Chondrocyte (in vitro differentiated cells): Measurements from ENCODE around the gene SNAP91. TPM values are rescaled to one million over a fixed set of nuclear protein-coding genes. Genes with fewer than 3 reads are reported as not detected.

ENCODE experiments used
- DNase-seq: peaks from one replicate; pipeline ENCODE4 v3.0.0; 2021; ENCODE audit warnings: mixed read lengths, low spot score
- H3K27ac Mint-ChIP-seq: one replicate; pipeline ENCODE4 v1.8.0; 2021; ENCODE audit warnings: mild to moderate bottlenecking, moderate library complexity, mixed read lengths; ENCODE audit not compliant: unreplicated experiment
- H3K27me3 Mint-ChIP-seq: 2 replicates; pipeline ENCODE4 v1.8.0; 2021; ENCODE audit warnings: low read depth, mixed read lengths
- H3K36me3 Mint-ChIP-seq: 2 replicates; pipeline ENCODE4 v1.8.0; 2021; ENCODE audit warnings: low read depth, mixed read lengths
- H3K4me1 Mint-ChIP-seq: 2 replicates; pipeline ENCODE4 v1.8.0; 2021; ENCODE audit warnings: low read depth, mild to moderate bottlenecking, mixed read lengths
- H3K4me3 Mint-ChIP-seq: one replicate; pipeline ENCODE4 v1.8.0; 2021; ENCODE audit warnings: mild to moderate bottlenecking, moderate library complexity, mixed read lengths; ENCODE audit not compliant: unreplicated experiment
- H3K9me3 Mint-ChIP-seq: 2 replicates; pipeline ENCODE4 v1.8.0; 2021; ENCODE audit warnings: low read depth, mixed read lengths
- CTCF ChIP-seq: fragments of 200-600 bp; sonication (generic); IDR thresholded peaks from 2 replicates; pipeline ENCODE4 v1.5.0; 2021; ENCODE audit warnings: antibody characterized with exemption, mild to moderate bottlenecking, moderate library complexity
- total RNA-seq: library from RNA; stranded (reverse); gene quantifications from 3 replicates; pipeline ENCODE4 v1.2.1, GENCODE V29; 2021

The SNAP91 gene
- total RNA-seq, 1 donor from 2014 or later = 0.20 TPM

GRCh38 chr6:83613378-83613777, 95.5 kb downstream of the SNAP91 start:
- no peaks in the 10 kb centered on the region for H3K4me1 Mint-ChIP-seq
- DNase-seq = no peak
- H3K36me3 Mint-ChIP-seq = no peaks in the 10 kb centered on the region
- H3K27me3 Mint-ChIP-seq = peaks cover 15% of the 10 kb centered on the region
- H3K27ac Mint-ChIP-seq = no peak overlapping the region
- no peak for TF ChIP-seq CTCF
- no peaks in the 10 kb centered on the region for H3K9me3 Mint-ChIP-seq
- no peak overlapping the region for H3K4me3 Mint-ChIP-seq

GRCh38 chr6:83609248-83609647, 99.7 kb downstream of the SNAP91 start:
- H3K4me1 Mint-ChIP-seq = no peaks in the 10 kb centered on the region
- no peak for TF ChIP-seq CTCF

GRCh38 chr6:83605517-83605916, 103.4 kb downstream of the SNAP91 start:
- no peak for DNase-seq
- no peak for TF ChIP-seq CTCF

More at GRCh38 chr6:83609248-83609647, 99.7 kb downstream of the SNAP91 start:
- peaks cover 15% of the 10 kb centered on the region for H3K27me3 Mint-ChIP-seq
- no peak overlapping the region for H3K27ac Mint-ChIP-seq
- DNase-seq = no peak
- no peak overlapping the region for H3K4me3 Mint-ChIP-seq
- H3K9me3 Mint-ChIP-seq = no peaks in the 10 kb centered on the region
- H3K36me3 Mint-ChIP-seq = no peaks in the 10 kb centered on the region

GRCh38 chr6:83603551-83603950, 105.3 kb downstream of the SNAP91 start:
- H3K27ac Mint-ChIP-seq = no peak overlapping the region
- no peak for TF ChIP-seq CTCF
- no peaks in the 10 kb centered on the region for H3K4me1 Mint-ChIP-seq
- no peak for DNase-seq
- H3K27me3 Mint-ChIP-seq = peaks cover 16% of the 10 kb centered on the region
- no peaks in the 10 kb centered on the region for H3K9me3 Mint-ChIP-seq
- no peaks in the 10 kb centered on the region for H3K36me3 Mint-ChIP-seq
- H3K4me3 Mint-ChIP-seq = no peak overlapping the region

More at GRCh38 chr6:83605517-83605916, 103.4 kb downstream of the SNAP91 start:
- Mint-ChIP-seq H3K27ac (no peak overlapping the region), H3K4me3 (no peak overlapping the region), H3K9me3 (no peaks in the 10 kb centered on the region), H3K4me1 (no peaks in the 10 kb centered on the region), H3K27me3 (peaks cover 19% of the 10 kb centered on the region), H3K36me3 (no peaks in the 10 kb centered on the region)

GRCh38 chr6:83601119-83601518, 107.8 kb downstream of the SNAP91 start:
- no peaks in the 10 kb centered on the region for H3K9me3 Mint-ChIP-seq
- H3K4me3 Mint-ChIP-seq = no peak overlapping the region
- H3K27me3 Mint-ChIP-seq = peaks cover 11% of the 10 kb centered on the region

More at GRCh38 chr6:83601119-83601518, 107.8 kb downstream of the SNAP91 start:
- no peaks in the 10 kb centered on the region for H3K36me3 Mint-ChIP-seq
- TF ChIP-seq CTCF = no peak
- DNase-seq = no peak
- no peaks in the 10 kb centered on the region for H3K4me1 Mint-ChIP-seq
- no peak overlapping the region for H3K27ac Mint-ChIP-seq
